GM21381 (cell line): ENCODE measurements around the gene KPNA3.

ENCODE experiments used
- ATAC-seq: cut with Tn5 transposase; IDR thresholded peaks from one replicate; pipeline ENCODE4 v1.9.1; 2021; ENCODE audit warnings: mild to moderate bottlenecking, moderate library complexity; ENCODE audit not compliant: unreplicated experiment

Gene KPNA3

DNA sequence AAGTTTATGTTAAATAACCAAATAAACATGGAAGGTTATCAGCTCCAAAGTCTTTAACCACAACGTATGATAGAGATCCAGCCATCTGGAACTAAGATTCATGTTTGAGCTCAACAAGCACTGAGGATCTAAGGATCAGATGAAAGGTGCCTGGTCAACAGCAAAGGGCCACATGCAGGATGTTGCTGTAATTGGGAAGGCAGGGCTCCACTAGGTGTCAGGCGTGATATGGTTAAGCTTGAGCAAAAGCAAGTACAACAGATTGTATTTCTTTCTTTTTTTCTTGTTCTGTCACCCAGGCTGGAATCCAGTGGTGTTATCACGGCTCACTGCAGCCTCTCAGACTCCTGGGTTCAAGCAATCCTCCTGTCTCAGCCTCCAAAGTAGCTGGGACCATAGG is 113.2 kb downstream of the KPNA3 start:
- ATAC-seq = no peak

DNA sequence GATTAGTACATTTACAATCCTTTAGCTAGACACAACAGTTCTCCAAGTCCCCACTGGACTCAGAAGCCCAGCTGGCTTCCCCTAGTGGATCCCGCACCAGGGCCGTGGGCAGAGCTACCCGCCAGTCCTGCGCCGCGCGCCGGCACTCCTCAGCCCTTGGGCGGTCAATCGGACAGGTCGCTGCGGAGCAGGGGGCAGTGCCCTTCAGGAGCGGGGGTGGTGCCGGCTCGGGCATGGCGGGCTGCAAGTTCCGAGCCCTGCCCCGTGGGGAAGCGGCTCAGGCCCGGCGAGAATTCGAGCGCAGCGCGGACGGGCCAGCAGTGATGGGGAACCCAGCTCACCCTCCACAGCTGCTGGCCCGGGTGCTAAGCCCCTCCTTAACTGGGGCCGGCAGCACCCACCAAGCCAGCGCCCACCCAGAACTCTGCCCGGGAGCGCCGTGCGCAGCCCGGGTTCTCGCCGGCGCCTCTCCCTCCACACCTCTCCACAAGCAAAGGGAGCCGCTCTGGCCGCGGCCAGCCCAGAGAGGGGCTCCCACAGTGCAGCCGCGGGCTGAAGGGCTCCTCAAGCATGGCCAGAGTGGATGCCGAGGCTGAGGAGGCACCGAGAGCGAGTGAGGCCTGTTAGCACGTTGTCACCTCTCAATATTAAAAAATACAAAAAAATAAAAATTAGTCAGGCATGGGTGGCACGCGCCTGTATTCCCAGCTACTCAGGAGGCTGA is 114.1 kb downstream of the KPNA3 start:
- no peak for ATAC-seq

DNA sequence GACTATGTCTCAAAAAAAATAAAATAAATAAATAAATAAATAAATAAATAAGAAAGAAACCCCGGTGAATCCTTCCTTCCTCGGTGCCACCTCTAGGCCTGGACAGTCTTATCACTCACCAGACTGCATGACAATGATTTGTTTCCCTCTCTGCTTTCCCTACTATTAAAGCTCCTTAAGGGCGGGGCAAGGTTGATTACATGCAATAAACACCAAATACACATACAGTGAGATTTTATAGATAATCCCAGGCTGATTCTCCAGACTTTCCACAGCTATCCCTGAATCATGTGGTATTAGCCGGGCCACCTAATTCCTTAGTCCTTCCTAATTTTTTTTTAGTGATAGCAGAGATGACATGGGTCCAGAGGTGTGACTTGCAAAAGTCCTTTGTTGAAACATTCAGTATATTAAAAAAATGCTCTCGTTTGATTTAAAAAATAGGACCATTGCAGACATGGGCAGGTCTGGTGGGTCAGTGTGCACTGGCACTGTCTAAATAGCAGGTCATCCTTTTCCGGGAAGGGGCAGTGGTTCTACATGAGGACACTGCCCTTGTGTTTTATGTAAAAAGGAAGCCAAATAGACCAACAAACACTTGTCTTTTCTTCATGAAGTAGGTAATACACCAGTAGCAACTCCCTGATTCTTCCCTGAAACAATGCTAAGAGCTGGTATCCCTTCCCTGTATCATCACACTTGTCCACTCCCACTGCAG is 115.7 kb downstream of the KPNA3 start:
- ATAC-seq = no peak

DNA sequence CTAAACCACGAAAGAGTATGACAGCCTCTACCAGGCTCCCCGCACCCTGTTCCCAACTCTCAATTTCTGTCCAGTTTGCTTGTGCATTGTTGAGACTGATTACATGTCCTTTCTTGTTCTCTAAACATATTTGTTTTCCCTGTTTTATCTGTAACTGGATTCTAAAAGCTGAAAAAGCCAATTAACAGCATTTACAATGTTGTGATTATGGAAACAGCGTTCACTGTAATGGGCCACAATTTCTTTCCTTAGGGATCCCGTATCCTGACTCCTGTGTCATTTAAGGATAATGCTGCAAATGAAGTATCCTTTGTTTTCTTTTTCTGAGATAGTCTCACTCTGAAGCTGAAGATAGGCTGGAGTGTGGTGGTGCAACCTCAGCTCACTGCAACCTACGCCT is 121.7 kb downstream of the KPNA3 start:
- no peak for ATAC-seq

DNA sequence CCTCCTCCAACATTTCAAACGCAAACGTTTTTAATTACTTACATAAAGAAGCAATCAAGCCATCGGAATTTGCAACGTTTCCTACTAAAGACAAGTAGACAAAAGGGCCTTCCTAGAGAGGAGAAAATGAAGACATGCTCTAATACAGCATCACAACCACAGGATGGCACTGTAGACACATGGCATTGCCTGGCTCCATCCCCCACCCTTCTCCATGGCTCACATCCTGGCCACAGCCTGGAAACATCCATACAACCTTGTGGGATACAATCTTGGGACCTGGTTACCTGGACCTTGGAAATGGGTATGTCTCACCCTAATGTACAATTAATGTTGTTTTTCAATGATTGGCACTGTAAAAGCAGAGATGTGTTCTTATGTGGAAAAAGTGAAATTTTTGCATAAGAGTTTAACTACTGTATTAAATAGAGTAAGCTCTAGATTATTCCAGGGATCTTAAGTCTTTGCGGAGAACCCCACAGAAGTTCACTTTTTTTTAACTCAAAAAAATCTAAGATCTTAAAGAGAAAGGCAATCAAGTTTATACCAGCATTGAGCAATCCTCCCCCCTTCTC is 122.7 kb downstream of the KPNA3 start:
- peak; percentile 62 for ATAC-seq

DNA sequence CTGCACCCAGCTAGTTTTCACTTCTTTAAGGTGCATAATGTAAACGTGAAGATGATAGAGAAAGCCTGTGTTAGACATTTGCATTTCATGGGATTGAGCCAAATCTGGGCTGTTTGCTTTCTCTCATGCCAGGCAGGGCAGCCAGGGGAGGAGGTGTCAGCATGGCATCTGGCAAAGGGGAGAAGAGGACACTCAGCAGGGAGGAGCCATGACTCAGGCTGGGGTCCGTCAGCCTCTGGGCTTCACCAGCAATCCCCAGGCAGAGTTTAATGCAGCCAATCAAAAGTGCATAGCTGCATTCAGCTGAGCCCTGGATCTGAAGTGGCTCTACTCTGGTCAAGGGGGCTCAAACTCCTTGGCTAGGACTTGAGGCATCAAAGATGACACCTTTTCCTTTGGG is 124.7 kb downstream of the KPNA3 start:
- no peak for ATAC-seq

DNA sequence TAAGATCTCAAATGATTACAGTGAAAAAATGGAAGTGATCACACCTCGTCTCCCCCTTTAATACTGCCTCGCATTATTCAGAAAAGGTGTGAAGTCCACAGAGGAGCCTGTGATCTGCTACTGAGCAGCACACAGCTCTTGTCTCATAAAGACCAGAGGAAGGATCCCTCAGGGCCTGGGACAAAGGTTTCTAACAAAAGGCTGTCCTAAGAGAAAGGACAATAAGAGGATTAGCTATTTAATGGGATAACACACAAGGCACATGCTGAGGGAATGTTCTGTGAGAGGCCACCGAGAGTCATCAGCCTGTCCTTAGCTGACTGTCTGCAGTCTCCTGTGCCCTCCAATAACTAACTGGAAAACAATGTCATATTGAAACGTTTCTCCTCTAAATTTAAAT is 127.9 kb downstream of the KPNA3 start:
- ATAC-seq = no peak

DNA sequence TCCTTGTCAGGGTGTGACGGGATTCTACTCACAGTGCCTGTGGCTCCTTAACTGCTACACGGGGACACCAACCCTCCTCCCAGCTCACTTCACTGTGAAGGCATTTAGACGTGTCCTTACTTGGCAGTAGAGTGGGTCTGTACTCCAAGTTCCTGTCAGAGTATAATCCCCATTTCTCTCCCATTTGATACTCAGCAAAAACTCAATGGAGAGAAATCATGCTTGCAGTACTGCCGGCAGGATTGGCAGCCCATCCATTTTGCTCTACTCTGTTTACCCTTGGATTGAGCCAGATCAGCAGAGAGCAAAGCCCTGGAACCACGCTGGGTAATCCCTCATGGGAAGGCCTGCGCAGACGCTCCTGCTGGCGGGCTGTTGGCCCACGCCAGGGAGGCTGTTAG is 135.2 kb downstream of the KPNA3 start:
- ATAC-seq = no peak

DNA sequence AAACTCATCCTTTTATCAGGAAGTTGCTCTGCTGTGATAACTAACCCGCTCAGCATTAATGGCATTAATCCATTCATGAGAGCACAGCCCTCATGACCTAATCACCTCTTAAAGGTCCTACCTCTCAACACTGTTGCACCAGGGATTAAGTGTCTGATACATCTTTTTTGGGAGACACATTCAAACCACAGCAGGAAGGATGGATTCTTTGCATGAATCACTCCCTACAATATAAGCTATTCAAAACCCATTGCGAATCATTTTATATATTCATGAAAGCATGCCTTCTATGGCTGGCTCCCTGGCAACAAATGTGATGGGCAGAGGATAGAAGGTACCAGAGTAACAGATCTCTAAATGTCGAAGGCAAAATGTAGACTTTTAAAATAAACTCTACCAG is 136.6 kb downstream of the KPNA3 start:
- ATAC-seq = no peak

DNA sequence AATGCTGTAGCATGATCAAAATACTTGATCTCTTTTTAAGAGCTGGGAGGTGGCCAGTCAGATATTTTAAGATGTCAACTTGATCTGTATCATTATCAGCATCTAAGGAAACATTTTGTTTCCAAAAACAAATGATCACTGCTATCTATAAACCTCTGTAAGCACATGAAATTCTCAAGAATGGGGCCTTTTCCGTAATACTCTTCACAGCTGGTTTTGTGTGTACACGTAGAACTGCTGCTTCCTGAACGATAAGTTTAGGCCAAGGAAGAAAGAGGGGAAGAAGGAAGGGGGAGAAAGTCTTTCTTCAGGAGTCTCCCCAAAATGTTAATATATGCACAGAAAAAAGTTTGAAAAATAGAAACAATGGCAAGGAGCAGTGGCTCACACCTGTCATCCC is 138.5 kb downstream of the KPNA3 start:
- no peak for ATAC-seq

DNA sequence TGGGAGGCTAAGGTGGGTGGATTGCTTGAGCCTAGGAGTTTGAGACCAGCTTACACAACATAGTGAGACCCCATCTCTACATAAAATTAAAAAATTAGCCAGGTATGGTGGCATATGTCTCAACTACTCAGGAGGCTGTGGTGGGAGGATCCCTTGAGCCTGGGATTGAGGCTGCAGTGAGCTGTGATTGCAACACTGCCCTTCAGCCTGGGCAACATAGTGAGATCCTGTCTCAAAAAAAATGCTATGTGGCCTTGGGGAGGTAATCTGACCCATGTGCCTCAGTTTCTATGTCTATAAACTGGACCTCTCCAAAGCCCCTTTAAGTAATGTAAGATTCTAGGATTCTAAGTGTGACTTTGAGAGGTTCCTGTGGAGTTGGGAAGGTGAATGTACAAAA is 139.0 kb downstream of the KPNA3 start:
- ATAC-seq = no peak

DNA sequence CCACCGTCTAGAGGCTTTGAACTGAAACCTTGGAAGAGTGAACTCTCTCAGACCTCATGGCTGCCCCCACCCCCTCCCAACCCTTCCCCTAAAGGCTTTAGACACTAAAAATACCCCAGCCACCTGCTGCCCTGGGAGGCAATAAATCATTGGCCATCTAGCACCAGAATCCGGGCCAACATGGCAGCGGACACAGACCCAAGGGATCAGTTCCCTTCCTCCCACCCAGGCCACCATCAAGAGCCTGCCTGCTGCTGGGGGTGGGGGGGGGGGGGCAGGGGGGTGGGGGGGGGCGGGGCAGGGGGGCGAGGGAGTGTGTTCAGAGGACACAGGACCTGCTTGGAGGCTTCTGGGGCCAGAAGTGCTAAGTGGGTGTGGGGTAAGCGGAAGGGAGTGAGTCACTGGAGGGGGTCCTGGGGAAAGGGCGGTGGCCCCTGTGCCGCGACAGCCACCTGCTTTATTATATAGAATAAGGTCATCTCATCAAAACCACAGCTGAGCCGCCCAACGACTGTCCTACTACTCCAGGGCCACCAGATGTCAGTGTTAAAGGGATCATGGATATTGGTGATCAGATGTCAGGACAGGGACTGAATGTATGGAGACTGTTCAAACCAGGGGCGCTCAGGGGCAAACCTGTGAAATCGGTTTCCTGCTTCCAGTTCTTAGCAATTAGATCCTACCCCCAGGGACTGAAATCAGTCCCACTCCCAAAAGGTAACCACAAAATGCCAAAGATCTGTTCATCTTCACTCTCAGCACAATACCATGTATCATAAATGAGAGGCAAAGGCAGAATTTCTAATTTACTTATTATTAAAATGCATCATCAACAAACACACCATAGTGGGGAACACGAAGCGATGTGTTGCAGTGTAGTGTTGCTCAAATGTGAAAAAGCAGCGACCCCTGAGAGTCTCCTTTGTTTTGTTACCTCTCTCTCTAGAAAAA is 139.9 kb downstream of the KPNA3 start:
- ATAC-seq = no peak

DNA sequence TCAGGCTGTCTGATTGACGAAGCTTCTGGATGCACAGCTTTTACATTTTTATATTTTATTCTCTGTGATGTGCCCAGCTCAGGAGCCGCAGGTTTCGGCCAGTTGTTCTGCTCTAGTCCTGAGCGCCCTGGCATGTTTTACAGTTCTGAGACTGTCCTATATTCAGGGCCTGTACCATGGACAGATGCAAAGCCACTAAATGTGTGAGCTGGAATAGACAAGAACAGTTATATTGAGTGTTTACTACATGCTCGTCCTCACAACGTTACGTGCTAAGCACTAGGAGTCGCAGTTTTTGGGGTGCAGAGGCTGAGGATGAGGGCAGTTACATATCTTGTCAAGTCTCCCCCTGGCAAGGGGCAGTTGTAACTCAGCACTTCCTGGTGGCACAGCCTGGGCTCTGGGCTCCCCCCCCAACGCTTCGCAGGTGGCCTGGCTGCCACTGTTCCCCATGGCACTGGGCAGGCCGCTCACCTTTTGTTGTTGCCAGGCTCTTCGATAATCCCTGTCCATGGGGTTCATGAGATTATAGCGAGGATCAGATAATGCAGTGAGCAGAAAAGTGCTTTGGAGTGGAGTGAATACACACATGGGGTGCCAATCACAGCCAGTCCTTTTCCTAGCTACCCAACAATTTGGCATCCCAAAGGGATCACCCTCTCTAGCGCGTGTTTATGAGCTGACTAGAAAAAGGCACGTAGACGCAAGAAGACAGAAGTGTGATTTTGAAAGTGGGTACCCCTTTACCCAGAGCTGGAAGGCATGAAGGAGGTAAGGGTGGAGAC is 140.7 kb downstream of the KPNA3 start:
- ATAC-seq = no peak

DNA sequence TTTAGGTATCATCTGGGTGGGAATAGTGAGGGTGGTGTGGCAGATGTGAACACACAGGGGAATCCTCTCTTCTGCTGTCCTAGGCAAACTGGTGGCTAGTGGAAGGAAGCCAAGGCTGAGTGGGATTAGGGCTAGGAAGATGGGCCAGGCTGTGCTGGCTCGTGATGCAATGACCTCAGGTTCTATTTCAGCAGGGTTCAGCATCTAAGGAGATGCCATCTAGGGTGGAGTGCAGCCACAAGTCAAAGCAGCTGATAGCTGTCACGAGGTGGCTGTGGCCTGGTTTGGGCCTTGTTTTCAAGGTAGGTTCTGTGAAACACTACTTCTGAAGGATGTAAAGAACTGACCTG is 142.5 kb downstream of the KPNA3 start:
- no peak for ATAC-seq
